A673 (cell line): ENCODE data around the gene NEK9. TPM values are rescaled to one million over a fixed set of nuclear protein-coding genes. Genes with fewer than 3 reads are reported as not detected.

Experiments used
- BruUV-seq: library from RNA; stranded (reverse); fragments of 400-500 nt; replicated peaks from 2 replicates; lab custom pipeline; 2021; lab: Mats Ljungman, UMichigan
- CTCF ChIA-PET: fragments of 300-600 bp; sonication (Branson Sonifier 250); formaldehyde crosslinking; loops from one replicate; lab custom pipeline; 2022; ENCODE audit warnings: antibody characterized with exemption; lab: Charles Lee
- POLR2A ChIA-PET: fragments of 300-600 bp; sonication (Branson Sonifier 250); formaldehyde crosslinking; loops from one replicate; lab custom pipeline; 2022; ENCODE audit warnings: antibody characterized with exemption; ENCODE audit not compliant: low non-redundant PET; lab: Charles Lee
- DNase-seq: peaks from one replicate; pipeline ENCODE4 v3.0.0-alpha.2; 2015; ENCODE audit warnings: low spot score
- H3K27ac ChIP-seq: fragments of 200-600 bp; sonication (generic); 2 replicates; pipeline ENCODE4 v1.5.1; 2016; ENCODE audit warnings: mixed run types, low read depth, mild to moderate bottlenecking, mixed read lengths, antibody characterized with exemption, low read length; ENCODE audit not compliant: poor library complexity, severe bottlenecking
- H3K27me3 ChIP-seq: fragments of 200-600 bp; sonication (generic); replicated peaks from 2 replicates; pipeline ENCODE4 v1.6.1; 2017; ENCODE audit warnings: mixed run types, low read depth, mild to moderate bottlenecking, mixed read lengths, antibody characterized with exemption, low read length; ENCODE audit not compliant: insufficient read depth, poor library complexity
- H3K36me3 ChIP-seq: fragments of 200-600 bp; sonication (generic); 2 replicates; pipeline ENCODE4 v1.6.1; 2016; ENCODE audit warnings: mixed run types, mild to moderate bottlenecking, mixed read lengths, antibody characterized with exemption, low read length; ENCODE audit not compliant: insufficient read depth, poor library complexity, severe bottlenecking
- H3K4me1 ChIP-seq: fragments of 200-600 bp; sonication (generic); 2 replicates; pipeline ENCODE4 v1.6.1; 2017; ENCODE audit warnings: mixed run types, mild to moderate bottlenecking, mixed read lengths, antibody characterized with exemption, low read length; ENCODE audit not compliant: insufficient read depth, poor library complexity, severe bottlenecking
- H3K4me3 ChIP-seq: fragments of 200-600 bp; sonication (generic); 2 replicates; pipeline ENCODE4 v1.5.1; 2016; ENCODE audit warnings: low read depth, mixed run types, mild to moderate bottlenecking, mixed read lengths, low read length; ENCODE audit not compliant: poor library complexity, severe bottlenecking
- H3K9me3 ChIP-seq: fragments of 200-600 bp; sonication (generic); 2 replicates; pipeline ENCODE4 v1.6.1; 2016; ENCODE audit warnings: mixed run types, low read depth, mild to moderate bottlenecking, mixed read lengths, antibody characterized with exemption, low read length; ENCODE audit not compliant: poor library complexity, severe bottlenecking
- CTCF ChIP-seq: fragments of 300-800, 200-600 bp; sonication (generic); conservative IDR thresholded peaks from 2 replicates; pipeline ENCODE4 v1.5.1; 2017; ENCODE audit warnings: low read depth, mild to moderate bottlenecking, antibody characterized with exemption, low read length, moderate library complexity, mixed read lengths
- EZH2 ChIP-seq: fragments of 200-600 bp; sonication (generic); IDR thresholded peaks from 2 replicates; pipeline ENCODE4 v1.6.1; 2017; ENCODE audit warnings: borderline replicate concordance, low read depth, mild to moderate bottlenecking, mixed read lengths, antibody characterized with exemption, low read length; ENCODE audit not compliant: poor library complexity, severe bottlenecking
- intact Hi-C: fragments of 100-400 bp; cut with micrococcal nuclease; formaldehyde crosslinking; loops from one replicate; pipeline ENCODE4 v1.10.0; 2022; ENCODE audit not compliant: unreplicated experiment
- total RNA-seq: library from RNA; stranded (reverse); gene quantifications from 2 replicates; pipeline ENCODE4 v1.2.3, GENCODE V29; 2021

Gene NEK9
- total RNA-seq, 1 experiment from 2014 or later, result 75.8 TPM

- H3K9me3 ChIP-seq, result no peaks in the 10 kb centered on the region
- DNase-seq, result no peak
- H3K4me1 ChIP-seq, result no peaks in the 10 kb centered on the region
- ChIA-PET POLR2A (interaction anchor here (0.6 kb wide), 1 partner anchor 790 kb away, joined by 9 read pairs; no protein-coding TSS in a partner anchor), CTCF (no interaction called here)
- no peak overlapping the region for H3K27ac ChIP-seq
- TF ChIP-seq CTCF (no peak), EZH2 (no peak)
- H3K4me3 ChIP-seq, result no peak overlapping the region
- intact Hi-C loops, result loop anchor here (10.0 kb wide), 1 partner anchor 494 kb away; no protein-coding TSS in a partner anchor
- peaks cover 59% of the 10 kb centered on the region for H3K36me3 ChIP-seq
- no peaks in the 10 kb centered on the region for H3K27me3 ChIP-seq
- BruUV-seq, result no TSS peak
Observed at GRCh38 chr14:75098682-75099081, 28.2 kb downstream of the NEK9 start.

GRCh38 chr14:75098212-75098611 lies 28.6 kb downstream of the NEK9 start:
- TF ChIP-seq EZH2 (no peak), CTCF (no peak)
- H3K4me3 ChIP-seq, result no peak overlapping the region
- ChIA-PET POLR2A (interaction anchor here (0.6 kb wide), 1 partner anchor 790 kb away, joined by 9 read pairs; no protein-coding TSS in a partner anchor), CTCF (no interaction called here)
- H3K4me1 ChIP-seq, result no peaks in the 10 kb centered on the region
- H3K36me3 ChIP-seq, result peaks cover 56% of the 10 kb centered on the region
- no peak for DNase-seq
- H3K27me3 ChIP-seq, result no peaks in the 10 kb centered on the region
- intact Hi-C loops, result loop anchor here (10.0 kb wide), 1 partner anchor 493 kb away; no protein-coding TSS in a partner anchor
- no peak overlapping the region for H3K27ac ChIP-seq
- no TSS peak for BruUV-seq
- H3K9me3 ChIP-seq, result no peaks in the 10 kb centered on the region

GRCh38 chr14:75096959-75097358 lies 29.9 kb downstream of the NEK9 start:
- Histone ChIP-seq H3K9me3 (no peaks in the 10 kb centered on the region), H3K4me3 (no peak overlapping the region), H3K27ac (no peak overlapping the region), H3K4me1 (no peaks in the 10 kb centered on the region), H3K36me3 (peaks cover 56% of the 10 kb centered on the region), H3K27me3 (no peaks in the 10 kb centered on the region)
- ChIA-PET CTCF (no interaction called here), POLR2A (no interaction called here)
- BruUV-seq, result no TSS peak
- intact Hi-C loops, result loop anchor here (10.0 kb wide), 1 partner anchor 492 kb away; no protein-coding TSS in a partner anchor
- TF ChIP-seq CTCF, result no peak
- no peak for TF ChIP-seq EZH2
- DNase-seq, result no peak
